ENCODE results near the gene AASDHPPT. TPM values are rescaled to one million over a fixed set of nuclear protein-coding genes. Genes with fewer than 3 reads are reported as not detected.

Gene AASDHPPT, protein sequence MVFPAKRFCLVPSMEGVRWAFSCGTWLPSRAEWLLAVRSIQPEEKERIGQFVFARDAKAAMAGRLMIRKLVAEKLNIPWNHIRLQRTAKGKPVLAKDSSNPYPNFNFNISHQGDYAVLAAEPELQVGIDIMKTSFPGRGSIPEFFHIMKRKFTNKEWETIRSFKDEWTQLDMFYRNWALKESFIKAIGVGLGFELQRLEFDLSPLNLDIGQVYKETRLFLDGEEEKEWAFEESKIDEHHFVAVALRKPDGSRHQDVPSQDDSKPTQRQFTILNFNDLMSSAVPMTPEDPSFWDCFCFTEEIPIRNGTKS
- total RNA-seq, result 10 to 100 TPM; 41.6 to 46.2 TPM

DNA sequence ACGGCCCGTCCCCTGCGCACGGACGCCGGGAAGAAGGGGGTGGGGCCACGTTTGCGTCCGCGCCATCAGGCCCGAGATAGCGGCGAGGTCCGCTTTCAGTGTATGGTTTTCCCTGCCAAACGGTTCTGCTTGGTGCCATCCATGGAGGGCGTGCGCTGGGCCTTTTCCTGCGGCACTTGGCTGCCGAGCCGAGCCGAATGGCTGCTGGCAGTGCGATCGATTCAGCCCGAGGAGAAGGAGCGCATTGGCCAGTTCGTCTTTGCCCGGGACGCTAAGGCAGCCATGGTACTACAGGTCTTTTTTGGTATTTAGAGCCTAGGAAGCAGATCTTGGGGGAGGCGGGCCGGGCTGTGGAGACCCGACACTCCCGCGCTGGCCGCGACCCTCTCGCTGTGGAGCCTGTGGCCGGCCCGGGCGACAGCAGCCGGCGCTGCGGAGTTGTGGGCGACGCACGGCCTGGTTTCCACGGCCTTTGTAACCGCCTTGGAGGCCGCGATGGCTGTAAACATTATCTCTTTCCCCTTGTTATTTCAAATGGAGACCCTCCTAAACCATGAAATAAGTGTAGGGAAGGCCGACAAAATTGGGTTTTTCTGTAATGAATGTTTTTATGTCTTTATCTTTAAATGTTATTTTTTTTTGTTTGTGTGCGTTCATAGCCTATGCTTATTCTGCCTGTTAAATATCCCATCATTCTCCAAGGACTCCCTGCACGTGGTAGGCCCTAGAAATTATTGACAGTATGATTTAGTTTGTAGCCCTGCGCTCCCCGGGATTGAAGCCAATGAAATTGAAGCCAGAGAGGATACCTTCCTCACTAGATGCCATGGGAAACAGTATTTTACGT lies at the start of gene AASDHPPT:
Gene AASDHPPT (plus strand): TSS at position 54 of the 847 bp plus-strand sequence. CDS start 49 bp downstream, at position 103.
- Mint-ChIP-seq H3K4me1 (ENCODE audit: low read depth) (peaks cover 45% of the 10 kb centered on the region), H3K9me3 (no peaks in the 10 kb centered on the region), H3K4me3 (peak within 1 kb of the TSS; percentile 94), H3K27ac (peak within 1 kb of the TSS; percentile 97), H3K36me3 (ENCODE audit: low read depth) (peaks cover 22% of the 10 kb centered on the region), H3K27me3 (no peaks in the 10 kb centered on the region)
- ChIA-PET CTCF (interaction anchor here (0.6 to 2.8 kb wide), 3 partner anchors 9 to 14 kb away, joined by 3 to 16 read pairs (median 9); no protein-coding TSS in a partner anchor), POLR2A (interaction anchor here (0.7 to 1.0 kb wide), 3 partner anchors 28 to 1050 kb away, joined by 3 read pairs; no protein-coding TSS in a partner anchor)
- TF ChIP-seq, protein P1, sequence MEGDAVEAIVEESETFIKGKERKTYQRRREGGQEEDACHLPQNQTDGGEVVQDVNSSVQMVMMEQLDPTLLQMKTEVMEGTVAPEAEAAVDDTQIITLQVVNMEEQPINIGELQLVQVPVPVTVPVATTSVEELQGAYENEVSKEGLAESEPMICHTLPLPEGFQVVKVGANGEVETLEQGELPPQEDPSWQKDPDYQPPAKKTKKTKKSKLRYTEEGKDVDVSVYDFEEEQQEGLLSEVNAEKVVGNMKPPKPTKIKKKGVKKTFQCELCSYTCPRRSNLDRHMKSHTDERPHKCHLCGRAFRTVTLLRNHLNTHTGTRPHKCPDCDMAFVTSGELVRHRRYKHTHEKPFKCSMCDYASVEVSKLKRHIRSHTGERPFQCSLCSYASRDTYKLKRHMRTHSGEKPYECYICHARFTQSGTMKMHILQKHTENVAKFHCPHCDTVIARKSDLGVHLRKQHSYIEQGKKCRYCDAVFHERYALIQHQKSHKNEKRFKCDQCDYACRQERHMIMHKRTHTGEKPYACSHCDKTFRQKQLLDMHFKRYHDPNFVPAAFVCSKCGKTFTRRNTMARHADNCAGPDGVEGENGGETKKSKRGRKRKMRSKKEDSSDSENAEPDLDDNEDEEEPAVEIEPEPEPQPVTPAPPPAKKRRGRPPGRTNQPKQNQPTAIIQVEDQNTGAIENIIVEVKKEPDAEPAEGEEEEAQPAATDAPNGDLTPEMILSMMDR (IDR thresholded peaks at IDR 0.05), result no peak
- intact Hi-C loops (cut with micrococcal nuclease), result loop anchor here (2.0 kb wide), 1 partner anchor 55 kb away; the partner anchor contains the start of gene MSANTD4
- DNase-seq (no peak), ATAC-seq (peak; percentile 8)

DNA sequence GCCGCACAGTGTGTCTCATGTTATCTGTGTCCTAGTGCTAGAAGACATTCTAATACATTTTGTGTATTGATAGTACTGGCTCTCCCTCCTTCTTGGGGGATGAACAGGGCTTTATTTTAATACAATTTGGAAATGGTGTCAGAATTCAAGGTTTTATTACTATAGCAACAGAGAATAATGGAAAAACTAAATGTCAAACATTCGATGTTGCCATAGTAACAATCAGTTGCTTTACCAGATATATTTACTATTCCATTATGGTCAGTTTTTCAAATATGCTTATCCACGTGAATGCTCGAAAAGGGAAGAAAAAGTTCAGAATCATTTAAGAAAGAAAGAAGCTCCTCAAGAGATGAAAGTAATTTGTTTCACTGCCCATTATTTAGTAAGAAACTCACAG lies 46.9 kb upstream of the AASDHPPT start:
- peaks cover 2% of the 10 kb centered on the region for H3K9me3 Mint-ChIP-seq
- no peak for ATAC-seq
- CTCF ChIA-PET, result no interaction called here

DNA sequence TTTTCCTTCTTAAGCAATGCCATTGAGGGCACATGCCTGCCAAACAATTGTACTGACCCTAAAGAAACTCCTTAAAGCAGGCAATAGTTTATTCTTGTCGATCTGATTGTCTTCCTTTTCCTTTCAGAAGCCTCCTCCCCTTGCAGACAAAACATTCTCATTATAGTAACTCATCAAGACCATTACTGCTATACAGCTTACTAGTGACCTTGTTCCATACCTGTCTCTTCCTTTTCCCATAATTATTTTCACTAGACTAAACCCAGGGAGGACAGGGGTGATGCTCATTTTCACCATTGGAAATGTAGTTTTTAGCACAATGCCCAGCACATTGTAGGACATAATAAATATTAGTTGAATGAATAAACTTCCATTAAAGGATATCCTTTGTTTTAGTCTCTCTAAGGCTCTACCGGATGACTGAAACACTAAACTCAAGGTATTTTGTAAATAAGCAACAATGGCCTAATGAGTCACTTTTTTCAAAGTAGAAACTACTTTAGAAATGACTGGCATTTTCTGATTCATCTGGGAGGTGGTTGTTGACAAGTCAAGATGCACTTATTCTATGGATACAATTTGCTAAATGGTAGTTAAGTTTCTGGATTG lies 46.2 kb upstream of the AASDHPPT start:
- DNase-seq (no peak), ATAC-seq (no peak)
- no peaks in the 10 kb centered on the region for H3K4me1 Mint-ChIP-seq (ENCODE audit: low read depth)
- H3K27ac Mint-ChIP-seq, result no peak overlapping the region
- ChIA-PET CTCF (no interaction called here), POLR2A (no interaction called here)
- no peaks in the 10 kb centered on the region for H3K36me3 Mint-ChIP-seq (ENCODE audit: low read depth)
- H3K27me3 Mint-ChIP-seq, result peaks cover 34% of the 10 kb centered on the region
- H3K9me3 Mint-ChIP-seq, result peaks cover 2% of the 10 kb centered on the region
- H3K4me3 Mint-ChIP-seq, result no peak overlapping the region
- TF ChIP-seq, protein P1 (IDR thresholded peaks at IDR 0.05), result no peak
- intact Hi-C loops (cut with micrococcal nuclease), result no loop called here

More for the DNA sequence above, 46.9 kb upstream of the AASDHPPT start:
- no peak for DNase-seq
- Mint-ChIP-seq H3K36me3 (ENCODE audit: low read depth) (no peaks in the 10 kb centered on the region), H3K4me1 (ENCODE audit: low read depth) (no peaks in the 10 kb centered on the region), H3K27me3 (peaks cover 35% of the 10 kb centered on the region), H3K27ac (no peak overlapping the region), H3K4me3 (no peak overlapping the region)
- TF ChIP-seq, protein P1 (IDR thresholded peaks at IDR 0.05), result no peak
- intact Hi-C loops (cut with micrococcal nuclease), result no loop called here
- POLR2A ChIA-PET, result no interaction called here

DNA sequence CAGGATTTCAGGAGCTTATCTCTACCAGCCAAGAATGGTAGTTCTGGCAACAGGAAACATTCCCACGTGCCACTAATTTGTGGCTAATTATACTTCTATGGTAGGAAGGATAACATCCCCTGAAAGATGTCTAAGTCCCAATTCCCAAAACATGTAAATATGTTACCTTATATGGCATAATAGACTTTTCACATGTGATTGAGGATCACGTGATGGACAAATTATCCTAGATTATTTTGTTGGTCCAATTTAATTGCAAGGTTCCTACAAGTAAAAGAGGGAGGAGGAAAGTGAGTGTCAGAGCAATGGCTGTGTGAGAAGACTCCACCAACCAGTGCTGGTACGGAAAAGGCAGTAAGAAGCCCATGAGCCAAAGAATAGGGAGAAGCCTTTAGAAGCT lies 45.5 kb upstream of the AASDHPPT start:
- no peak overlapping the region for H3K4me3 Mint-ChIP-seq
- intact Hi-C loops (cut with micrococcal nuclease), result no loop called here
- DNase-seq, result no peak
- TF ChIP-seq, protein P1 (IDR thresholded peaks at IDR 0.05), result no peak
- ATAC-seq, result no peak
- no peaks in the 10 kb centered on the region for H3K4me1 Mint-ChIP-seq (ENCODE audit: low read depth)
- peaks cover 35% of the 10 kb centered on the region for H3K27me3 Mint-ChIP-seq
- POLR2A ChIA-PET, result no interaction called here
- peaks cover 2% of the 10 kb centered on the region for H3K9me3 Mint-ChIP-seq
- H3K36me3 Mint-ChIP-seq (ENCODE audit: low read depth), result no peaks in the 10 kb centered on the region
- CTCF ChIA-PET, result interaction anchor here (0.8 kb wide), 1 partner anchor 17 kb away, joined by 3 read pairs; no protein-coding TSS in a partner anchor
- no peak overlapping the region for H3K27ac Mint-ChIP-seq
